GM21390 (cell line): ENCODE measurements around the gene ROBO1.
"Not testable (repeated sequence)": the region's sequence is repeated elsewhere in the genome, so short reads cannot be mapped to it uniquely, and the experiment has no call there.

Experiments
- ATAC-seq: cut with Tn5 transposase; IDR thresholded peaks from one replicate; pipeline ENCODE4 v1.9.1; 2021; ENCODE audit not compliant: unreplicated experiment

The ROBO1 gene

GRCh38 chr3:78888635-78889034, 879.2 kb downstream of the ROBO1 start:
- no peak for ATAC-seq

DNA sequence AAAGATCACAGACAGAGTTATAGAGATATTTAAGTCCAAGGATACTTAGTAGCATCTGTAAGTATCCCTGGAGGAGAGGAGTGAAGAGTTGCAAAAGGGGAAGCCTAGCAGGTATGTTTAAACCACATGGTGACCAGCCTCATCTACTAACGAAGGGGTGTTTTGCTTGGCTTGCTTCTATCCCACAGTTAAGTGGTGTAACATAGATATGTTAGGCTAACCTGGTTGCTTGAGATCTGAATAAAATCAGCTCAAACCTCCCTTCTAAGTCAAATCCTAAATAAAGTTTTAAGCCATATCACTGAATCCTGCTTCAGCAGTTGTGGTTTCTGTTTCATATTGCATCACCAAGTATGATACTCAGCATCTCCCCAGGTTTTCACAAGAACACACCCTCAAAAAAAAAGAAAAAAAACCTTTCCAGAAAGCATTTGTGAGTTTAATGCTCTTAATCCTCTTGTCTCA, 880.2 kb downstream of the ROBO1 start:
- ATAC-seq, result no peak

DNA sequence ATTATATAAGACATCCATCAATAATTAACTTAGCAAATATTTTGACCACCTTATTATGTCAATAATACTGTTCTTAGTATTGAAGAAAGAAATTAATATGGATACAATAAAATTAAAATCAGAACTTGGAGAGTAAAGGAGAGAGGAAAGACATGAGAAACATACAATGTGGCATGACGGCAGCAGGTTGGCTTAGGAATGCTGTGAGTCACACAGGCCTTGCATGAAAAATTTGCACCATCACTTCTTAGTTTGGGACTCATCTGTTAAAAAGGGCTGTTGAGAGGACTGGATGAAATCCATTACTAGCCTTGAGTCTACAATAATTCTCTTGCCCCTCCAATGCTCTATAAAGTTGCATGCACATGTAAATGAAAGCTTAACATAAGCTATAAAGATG, 880.8 kb downstream of the ROBO1 start:
- no peak for ATAC-seq

- ATAC-seq, result not testable (repeated sequence)
These were observed 883.2 kb downstream of the ROBO1 start for GRCh38 chr3:78884567-78884966.

DNA sequence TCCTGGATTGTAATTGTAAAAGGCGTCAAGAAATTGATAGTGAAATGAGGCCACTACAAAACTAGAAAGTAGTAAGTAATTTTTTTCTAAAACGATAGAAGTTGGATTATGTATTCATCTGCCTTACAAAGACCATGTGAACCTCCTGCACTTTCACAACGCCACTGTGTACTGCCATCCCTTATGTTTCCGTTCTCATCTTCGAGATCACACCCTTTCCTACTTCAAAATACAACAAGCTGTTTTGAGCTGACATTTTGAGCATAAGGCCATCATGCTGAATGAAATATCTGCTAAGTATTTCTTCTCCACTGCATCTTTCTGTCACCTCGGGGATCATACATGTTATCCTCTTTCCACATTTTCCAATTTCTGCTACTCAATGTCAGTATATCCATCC, 885.5 kb downstream of the ROBO1 start:
- no peak for ATAC-seq

DNA sequence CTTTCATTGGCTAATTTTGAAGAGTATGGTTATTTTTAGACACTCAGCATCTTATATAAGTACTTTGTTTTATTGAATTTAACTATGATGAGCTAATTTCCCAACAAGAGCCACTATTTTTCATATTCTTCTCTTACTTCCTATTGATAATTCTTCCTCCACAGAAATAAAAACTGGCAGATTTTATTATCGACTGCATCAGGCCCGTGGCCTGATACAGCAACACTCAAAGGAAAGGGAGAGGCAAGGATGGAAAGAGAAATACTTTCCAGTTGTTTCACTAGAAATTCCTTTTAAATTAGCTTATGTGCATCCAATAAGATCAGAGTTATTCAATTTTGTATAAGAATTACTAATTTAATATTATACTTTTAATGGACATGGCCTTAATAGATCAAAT, 886.3 kb downstream of the ROBO1 start:
- no peak for ATAC-seq

DNA sequence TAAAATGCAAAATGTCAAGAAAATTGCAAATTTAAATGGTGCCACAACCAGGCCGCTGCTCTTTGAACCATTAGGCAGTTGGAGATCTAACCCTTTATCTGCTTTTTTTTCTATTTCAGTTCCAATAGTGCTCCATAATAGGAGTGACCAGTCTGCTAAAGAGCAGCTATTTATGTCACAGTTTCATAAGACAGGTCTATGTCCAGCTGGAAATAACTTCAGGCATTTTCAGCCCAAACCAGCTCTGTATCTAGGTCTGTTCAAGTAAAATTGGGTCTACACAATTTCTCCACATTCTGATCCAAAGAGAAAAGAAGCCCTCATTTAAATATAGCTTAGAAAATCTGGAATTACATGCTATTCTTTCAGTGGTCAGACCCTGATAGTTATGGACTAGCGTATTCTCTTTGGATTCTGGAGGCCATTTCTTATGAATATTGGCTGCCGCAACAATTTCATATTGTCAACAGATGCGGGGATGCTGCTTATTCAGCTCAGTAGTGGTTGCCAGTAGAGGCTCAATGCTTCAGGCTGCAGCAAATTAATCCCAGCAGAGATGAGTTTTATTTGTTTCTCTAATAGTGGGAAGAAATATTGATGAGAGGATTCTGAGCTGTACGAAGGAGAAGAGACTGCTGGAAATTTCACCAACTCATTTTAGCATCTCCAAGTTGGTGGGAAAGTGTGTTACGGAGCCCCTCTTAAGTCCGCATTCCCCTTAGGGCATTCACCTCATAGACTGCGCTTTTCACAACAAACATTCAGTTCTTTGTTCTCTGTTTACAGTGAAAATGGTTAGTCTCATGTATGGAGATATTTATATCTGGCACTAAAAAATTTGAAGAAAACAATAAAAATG, 887.0 kb downstream of the ROBO1 start:
- ATAC-seq, result no peak

- ATAC-seq, result no peak
These were observed 888.4 kb downstream of the ROBO1 start for GRCh38 chr3:78879295-78879860.

GRCh38 chr3:78878789-78879188, 889.0 kb downstream of the ROBO1 start:
- ATAC-seq, result no peak

- ATAC-seq, result no peak
These were observed 889.8 kb downstream of the ROBO1 start for GRCh38 chr3:78878011-78878410.

DNA sequence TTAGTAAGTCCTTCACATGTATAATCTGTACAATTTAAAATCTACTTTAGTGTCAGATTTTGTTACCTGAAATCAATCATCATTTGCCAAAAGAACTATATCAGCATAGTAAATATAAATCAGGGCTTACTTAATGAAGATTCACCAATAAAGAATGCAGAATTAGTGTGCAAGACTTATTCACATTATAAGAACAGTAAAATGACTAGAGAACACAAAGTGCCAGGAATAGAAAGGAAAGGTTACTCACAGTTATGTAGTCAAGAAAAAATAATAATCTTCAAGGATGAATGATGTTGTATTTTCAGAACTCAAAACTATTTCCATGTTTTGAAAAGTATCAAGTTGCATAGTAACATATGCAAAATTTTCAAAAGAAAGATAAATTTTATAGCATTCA, 891.9 kb downstream of the ROBO1 start:
- no peak for ATAC-seq

DNA sequence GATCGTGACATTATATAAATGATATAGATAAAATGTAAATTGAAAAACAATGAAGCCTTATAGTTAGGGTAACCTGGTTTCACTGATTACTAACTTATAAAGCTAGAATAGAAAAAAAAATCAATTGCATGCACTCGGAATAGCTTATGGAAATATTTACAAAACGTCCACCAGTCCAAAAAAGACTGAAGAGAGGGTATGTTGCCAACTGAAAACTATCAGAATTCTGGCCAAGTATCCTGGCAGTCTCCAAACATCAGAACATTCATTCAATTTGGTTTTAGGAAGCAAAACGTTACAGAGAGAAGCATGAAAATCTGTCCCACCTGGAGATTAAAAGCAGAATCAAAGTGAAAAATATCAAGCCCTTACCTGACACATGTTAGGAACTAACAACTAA, 892.4 kb downstream of the ROBO1 start:
- no peak for ATAC-seq

DNA sequence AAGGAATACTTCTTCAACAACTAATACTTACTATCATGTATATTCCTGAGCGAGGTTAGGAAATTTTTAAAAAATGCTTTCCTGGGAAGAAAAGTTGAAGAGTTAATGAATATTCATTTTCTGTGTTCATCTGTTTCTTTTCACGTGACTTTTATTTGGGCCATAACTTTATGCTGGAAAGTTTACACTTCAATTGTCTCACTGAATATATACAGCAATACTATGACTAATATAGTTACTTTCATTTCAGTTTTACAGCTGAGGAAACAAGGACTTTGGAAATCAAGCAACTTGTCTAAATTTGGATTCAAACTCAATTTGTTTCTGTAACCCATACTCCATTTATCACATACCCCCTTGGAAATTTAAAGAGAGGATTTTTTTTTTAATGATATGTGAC, 894.2 kb downstream of the ROBO1 start:
- ATAC-seq, result no peak

DNA sequence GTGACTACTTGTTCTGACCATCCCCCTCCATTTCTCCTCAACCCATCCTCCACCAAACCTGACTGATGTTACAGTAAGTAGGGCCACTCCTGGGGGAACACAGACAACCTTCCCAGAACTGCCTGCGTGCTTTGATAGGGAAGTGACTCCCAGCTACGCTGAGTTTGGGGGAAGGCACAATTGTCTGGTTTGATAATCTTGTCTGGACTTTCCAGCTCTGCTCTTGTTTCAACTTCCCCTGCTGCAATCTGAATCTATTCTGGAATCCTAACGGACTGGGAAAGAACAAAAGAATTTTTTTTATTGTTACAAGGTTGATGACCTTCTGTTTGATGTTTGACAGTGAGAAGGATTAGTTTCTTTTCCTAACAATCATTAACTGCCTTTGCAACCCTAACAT, 895.6 kb downstream of the ROBO1 start:
- no peak for ATAC-seq

DNA sequence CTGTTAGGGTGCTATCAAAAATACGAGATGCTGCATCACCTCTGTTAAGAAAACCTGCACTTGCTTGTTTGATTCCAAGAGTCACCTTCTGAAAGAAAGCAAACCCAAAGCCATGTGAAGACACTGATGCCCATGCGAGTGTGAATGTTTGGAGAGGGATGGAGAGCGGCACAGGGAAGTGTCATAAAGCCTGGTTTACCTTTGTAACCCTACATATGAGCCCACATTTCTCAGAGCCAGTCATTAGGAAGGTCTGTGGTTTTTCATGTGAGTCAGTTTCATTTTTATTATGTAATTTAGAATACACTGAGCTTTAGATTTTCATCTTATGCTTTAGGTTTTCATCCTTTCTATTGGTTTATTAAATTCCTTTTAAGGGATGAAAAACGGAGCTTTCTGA, 896.8 kb downstream of the ROBO1 start:
- peak; percentile 54 for ATAC-seq

DNA sequence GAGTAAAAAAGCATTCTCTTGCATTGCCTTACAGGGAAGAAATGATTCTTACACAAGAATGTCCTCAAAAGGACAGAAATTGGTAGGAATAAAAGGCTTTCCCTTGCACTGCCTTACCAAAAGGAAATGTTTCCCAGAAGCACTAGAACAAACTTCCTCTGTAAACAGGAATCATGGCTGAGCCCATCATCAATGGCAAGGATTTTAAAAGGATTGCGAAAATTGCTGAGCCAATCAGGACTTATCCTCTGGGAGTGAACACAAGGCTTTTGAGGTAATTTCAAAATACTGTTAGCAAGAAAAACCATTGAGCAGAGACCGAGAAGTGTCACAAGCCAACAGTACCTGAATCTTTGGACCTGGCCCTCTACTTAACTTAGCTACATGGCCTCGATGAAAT, 897.3 kb downstream of the ROBO1 start:
- ATAC-seq, result no peak

DNA sequence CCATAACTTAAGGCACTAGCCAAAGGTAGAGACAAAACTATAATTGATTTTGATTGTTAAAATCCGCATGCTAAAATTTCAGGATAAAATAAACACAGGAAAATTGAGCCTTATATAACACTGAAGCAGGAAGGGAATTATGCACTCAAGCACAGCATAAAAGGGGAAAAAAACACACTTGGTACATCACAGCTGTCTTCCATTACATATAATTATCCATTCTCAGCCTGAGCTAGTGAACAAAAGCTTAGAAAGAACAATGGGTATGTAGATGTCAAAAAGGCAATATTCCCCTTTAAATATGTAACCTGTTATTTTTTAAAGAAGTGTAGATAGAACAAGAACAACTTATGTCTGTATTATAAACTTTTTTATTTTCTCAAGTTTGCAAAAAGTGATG, 899.2 kb downstream of the ROBO1 start:
- no peak for ATAC-seq

DNA sequence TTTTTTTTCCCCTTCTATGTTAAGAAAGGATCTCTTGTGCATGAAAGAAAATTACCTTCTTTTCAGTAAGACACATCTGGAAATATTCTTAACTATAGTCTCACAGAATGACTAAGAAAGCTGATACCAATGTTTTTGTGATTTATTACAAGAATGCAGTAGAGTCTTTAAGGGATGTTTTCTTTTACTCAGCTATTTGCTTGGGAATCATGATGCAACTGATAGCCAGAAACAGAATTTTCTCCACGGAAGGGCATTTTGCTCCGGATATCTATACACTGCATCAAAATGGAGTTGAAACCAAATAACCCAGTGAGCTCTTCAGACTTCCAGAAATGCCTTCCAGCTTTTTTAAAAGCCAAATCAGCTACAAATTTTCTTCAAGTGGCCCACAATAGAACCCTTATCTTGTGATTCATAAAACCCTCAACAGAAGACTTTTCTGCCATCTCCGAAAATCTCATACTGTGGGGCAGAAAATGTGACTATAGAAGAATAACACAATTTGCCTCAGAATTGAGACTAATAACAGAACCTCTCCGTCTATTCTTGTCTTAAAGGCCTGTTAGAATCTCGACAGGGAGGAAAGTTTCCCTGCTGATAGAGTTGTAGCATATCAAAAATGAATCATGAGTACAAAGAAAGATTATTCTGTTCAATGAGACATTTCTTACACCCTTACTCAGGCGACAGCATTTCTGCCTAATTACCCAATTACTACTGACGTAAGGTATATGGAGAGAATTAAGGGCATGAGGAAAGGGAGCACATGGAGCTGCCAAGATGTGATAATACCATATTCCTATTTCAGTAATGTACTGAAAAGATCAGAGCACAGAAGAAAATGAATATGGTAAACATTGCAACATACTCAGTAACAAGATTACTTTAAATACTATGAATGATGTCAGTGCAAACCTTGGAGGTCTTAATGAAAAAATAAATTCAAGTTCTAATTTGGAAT, 900.1 kb downstream of the ROBO1 start:
- no peak for ATAC-seq

DNA sequence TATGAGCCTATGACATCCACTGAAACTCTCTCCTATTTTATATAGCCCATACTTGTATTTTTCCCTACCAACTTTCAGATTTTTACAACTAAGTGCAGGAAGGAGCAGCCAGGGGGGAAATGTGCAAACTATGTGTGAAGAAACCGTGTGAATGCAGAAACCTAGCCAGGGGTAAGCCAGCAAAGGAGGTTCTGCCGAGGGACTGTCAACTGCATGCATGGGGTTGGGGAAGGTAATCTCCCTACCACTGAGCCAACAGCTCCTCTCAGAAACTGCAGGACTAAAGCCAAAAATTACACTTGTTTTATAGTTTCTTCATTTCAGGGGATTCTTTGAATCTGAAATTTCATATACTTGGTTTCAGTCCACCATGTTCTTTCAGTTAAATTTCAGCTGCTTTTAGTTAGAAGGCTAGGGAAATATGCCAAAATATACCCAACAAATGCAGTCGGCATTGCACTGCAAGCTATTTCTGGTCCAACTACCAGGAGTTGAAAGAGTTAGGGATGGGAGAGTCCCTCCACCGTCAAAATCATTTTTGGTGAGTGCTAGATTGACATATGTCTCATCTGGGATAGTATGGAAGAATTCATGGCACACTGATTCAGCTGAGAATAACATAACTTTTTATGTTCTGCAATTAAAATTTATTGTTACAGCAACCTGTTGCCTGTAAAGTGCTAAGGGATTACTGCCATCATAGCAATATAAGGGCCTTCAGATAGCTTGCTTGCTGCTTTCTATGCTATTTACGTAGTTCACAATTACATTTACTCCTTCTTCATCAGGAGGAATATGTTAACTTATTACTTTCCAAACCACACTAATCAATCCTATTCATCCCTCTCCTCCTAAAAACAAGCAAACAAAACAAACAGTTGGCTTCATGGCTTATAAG, 904.2 kb downstream of the ROBO1 start:
- ATAC-seq, result no peak

DNA sequence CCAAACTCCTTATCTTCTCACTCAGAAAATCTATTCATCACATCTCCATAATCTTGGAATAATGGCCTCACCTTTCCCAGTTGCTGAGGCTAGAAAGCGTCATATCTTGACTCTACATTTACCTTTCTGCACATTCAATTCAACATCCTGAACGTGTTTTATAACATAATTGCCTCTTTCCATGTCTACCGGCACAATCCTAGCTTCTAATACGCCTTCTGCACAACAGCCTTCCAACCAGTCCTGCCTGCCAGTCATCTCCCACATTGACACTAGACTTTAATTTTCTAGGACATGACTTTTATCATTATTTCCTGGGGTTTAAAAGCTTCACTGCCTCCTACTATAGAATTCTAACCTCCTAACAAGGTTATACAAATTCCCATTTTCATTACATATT, 906.6 kb downstream of the ROBO1 start:
- no peak for ATAC-seq

GRCh38 chr3:78860567-78860966, 907.2 kb downstream of the ROBO1 start:
- no peak for ATAC-seq
